Activated CD8-positive, alpha-beta memory T cell treated with anti-CD3 and anti-CD28 coated beads for 36 hours (primary cell): ENCODE measurements around the gene ST6GAL2. TPM values are rescaled to one million over a fixed set of nuclear protein-coding genes. Genes with fewer than 3 reads are reported as not detected.

Source experiments
- CTCF ChIA-PET: fragments of 350-600 bp; sonication (Branson Sonifier 250); formaldehyde crosslinking; loops from one replicate; lab custom pipeline; 2021; ENCODE audit warnings: antibody characterized with exemption; lab: Charles Lee
- POLR2A ChIA-PET: fragments of 350-600 bp; sonication (Branson Sonifier 250); formaldehyde crosslinking; loops from one replicate; lab custom pipeline; 2021; ENCODE audit warnings: antibody characterized with exemption; lab: Charles Lee
- total RNA-seq, 2 experiments: library from RNA; stranded (reverse); gene quantifications; one replicate each; pipeline ENCODE4 v1.2.3, GENCODE V29; 2021

The ST6GAL2 gene
- not detected for total RNA-seq

DNA sequence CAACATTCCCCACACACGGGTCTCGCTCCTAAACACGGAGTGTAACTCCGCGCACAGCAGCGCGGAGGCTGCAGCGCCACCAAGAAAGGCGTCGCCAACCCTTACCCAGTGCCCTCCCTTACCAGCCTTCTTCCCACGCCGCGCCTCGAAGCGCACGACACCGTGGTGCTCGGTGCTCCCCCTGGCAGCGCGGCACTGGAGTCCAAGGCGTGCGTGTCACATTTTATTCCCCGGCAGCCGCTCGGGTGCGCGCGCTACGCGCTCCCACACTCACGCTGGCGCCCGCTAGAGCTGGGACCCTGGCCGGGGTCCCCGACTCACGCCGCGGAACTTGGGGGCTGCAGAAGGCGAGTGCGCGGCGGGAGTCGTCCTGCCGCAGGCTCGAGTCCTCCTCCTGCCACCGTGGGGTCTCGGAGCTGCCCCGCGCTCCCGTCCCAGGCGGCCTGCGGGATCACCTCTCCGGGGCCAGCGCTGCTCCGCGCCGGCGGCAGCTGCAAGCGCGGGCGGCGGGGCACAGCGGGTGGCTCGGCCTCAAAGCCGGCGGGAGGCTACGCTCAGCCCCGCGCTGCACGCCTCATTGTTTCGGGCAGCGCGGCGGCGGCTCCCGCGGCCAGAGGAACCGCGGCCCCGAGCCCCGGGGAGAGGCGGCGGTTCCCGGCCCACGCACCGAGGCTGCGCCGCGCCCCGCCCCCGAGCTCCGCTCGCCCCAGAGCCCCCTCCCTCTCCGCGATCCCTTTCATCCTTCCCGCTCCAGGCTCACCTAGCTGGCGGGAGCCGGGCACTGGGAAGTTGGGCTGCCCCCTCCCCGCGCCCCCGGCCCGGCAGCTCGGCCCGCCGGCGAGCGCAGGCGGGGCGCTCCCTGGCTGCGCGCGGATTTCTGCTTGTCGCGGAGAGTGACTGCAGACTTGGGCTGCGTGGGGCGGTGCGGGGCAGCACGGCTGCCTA, at the start of gene ST6GAL2:
Gene ST6GAL2, minus strand, starts transcription at position 197 of the 945 bp plus-strand sequence. CDS start 42,190 bp downstream, outside the sequence.
- CTCF ChIA-PET = no interaction called here
- POLR2A ChIA-PET = no interaction called here

DNA sequence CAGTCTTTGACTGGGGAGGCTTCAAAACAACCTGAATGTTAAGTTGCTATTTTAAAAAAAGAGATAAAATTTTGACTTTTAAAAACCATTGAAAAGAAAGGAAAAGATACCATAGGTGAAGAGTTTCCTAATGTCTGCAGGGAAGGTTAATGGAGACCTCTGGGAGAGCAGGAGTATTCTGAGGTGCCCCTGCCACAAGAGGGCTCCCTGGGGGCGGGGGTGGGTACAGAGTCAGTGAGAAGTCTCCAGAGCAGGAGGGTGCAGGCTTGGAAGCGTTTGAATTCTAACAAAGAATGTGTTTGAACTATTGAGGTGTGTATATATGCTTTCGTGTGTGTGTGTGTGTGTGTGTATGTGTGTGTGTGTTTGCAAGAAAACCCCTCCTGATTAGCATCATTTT, 46.7 kb upstream of the ST6GAL2 start:
- POLR2A ChIA-PET = no interaction called here
- CTCF ChIA-PET = no interaction called here

GRCh38 chr2:106931717-106932335, 45.9 kb upstream of the ST6GAL2 start:
- POLR2A ChIA-PET = no interaction called here
- CTCF ChIA-PET = no interaction called here

DNA sequence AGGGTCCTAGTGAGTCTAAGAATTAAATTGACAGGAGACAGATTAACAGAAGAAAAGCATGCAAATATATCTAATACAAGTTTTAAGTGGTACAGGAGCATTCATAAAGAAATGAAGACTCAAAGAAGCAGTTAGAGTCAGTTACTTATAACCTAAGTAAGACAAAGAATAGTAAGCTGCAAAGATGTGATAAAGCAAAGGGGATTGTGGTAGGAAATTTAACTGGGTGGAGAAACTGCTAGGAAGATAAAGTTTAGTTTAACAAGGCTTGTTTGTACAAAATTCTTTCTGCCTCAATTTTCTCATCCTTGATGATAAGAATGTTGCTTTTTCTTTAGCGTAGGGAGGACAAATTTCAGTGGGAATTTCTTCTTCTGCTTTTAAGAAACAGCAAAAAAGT, 35.5 kb upstream of the ST6GAL2 start:
- ChIA-PET CTCF (no interaction called here), POLR2A (no interaction called here)

DNA sequence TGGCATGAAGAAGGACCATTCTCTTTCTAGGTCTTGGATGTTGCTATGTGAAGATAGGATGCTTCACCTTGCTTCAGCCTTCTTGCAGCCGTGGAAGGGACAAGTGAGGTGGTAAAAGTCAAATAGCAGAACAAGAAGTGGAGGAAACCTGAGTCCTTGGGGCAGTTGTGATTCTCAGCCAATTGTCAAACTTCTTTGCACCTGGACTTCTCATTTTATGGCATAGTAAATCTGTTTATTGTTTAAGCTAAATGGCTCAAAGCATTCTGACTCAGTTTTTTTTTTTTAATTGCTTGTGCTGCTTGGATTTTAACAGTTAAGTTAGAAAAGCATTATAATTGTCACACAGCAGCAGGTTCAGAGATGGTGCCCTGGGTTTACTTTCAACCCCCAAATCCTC, 33.0 kb upstream of the ST6GAL2 start:
- ChIA-PET CTCF (no interaction called here), POLR2A (no interaction called here)

- CTCF ChIA-PET = no interaction called here
- POLR2A ChIA-PET = no interaction called here
These were observed 18.3 kb upstream of the ST6GAL2 start for GRCh38 chr2:106904242-106904641.

- ChIA-PET CTCF (no interaction called here), POLR2A (no interaction called here)
These were observed 14.0 kb upstream of the ST6GAL2 start for GRCh38 chr2:106899786-106900530.

GRCh38 chr2:106894545-106894944, 8.6 kb upstream of the ST6GAL2 start:
- ChIA-PET CTCF (no interaction called here), POLR2A (no interaction called here)

DNA sequence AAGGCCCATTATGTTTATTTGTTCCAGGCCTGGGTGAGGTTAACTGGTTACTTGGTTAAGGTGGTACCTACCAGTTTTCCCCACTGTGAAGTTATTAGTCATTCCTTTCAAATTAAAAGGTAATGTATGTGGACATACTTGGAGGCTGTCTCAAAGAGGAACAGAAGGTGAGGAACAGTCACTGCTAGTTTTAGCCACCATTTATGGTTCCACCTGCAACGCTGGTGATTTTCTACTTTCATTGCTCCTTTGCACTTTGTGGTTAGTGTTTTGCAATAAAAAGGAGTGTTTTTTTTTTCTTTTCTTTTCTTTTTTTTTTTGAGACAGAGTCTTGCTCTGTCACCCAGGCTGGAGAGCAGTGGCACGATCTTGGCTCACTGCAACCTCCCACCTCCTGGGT, 6.1 kb upstream of the ST6GAL2 start:
- ChIA-PET CTCF (no interaction called here), POLR2A (no interaction called here)

GRCh38 chr2:106890606-106891005, 4.6 kb upstream of the ST6GAL2 start:
- CTCF ChIA-PET = no interaction called here
- POLR2A ChIA-PET = no interaction called here

GRCh38 chr2:106886916-106887758, 1.2 kb upstream of the ST6GAL2 start:
- ChIA-PET POLR2A (no interaction called here), CTCF (no interaction called here)

DNA sequence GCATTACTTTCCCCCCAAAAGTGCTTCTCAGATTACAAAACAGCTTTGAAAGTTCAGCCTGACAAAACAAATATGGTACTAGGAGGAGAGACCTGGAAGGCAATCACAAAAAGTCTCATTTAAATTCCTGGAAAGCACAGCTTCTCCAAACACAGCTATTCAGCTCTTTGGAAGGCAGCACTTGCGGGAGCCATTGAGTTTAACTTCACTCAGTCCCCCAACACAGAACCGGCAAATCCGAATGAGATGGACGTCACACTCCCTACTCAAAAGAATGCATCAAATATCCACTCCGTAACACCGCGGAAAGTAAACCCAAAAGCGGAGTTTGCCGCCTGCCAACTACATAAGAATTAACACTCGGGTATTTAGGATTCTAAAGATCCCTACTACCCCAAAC, 638 bp downstream of the ST6GAL2 start:
- CTCF ChIA-PET = no interaction called here

GRCh38 chr2:106882673-106883072, 3.3 kb downstream of the ST6GAL2 start:
- POLR2A ChIA-PET = no interaction called here
- CTCF ChIA-PET = no interaction called here

More for the DNA sequence above, 638 bp downstream of the ST6GAL2 start:
- POLR2A ChIA-PET = no interaction called here

DNA sequence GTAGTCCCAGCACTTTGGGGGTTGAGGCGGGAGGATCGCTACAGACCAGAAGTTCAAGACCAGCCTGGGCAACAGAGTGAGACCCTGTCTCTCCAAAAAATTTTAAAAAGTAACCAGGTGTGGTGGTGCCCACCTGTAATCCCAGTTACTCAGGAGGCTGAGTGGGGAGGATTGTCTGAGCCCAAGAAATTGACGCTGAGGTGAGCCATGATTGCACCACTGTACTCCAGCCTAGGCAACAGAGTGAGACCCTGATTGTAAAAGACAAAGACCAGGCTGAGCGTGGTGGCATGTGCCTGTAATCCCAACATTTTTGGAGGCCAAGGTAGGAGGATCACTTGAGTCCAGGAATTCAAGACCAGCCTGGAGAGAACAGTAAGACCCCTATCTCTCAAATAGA, 7.8 kb downstream of the ST6GAL2 start:
- ChIA-PET POLR2A (no interaction called here), CTCF (no interaction called here)

DNA sequence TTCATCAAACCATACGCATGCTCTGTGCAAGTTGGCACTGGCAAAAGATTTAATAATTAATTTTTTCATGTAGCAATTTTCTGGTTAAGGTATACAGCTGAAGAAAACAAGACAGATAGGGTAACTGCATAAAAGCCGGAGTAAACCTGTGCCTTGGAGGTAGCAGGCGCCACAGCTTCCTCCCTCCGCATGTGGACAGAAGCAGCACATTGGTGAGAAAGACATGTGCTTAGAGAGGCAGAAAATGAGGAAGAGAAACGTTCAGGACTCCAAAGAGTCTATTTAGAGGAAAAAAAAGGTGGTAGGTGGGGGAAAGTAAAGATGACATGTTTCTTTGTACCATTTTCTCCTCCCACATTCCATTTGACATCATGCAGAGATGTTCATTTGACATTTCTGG, 9.3 kb downstream of the ST6GAL2 start:
- ChIA-PET POLR2A (no interaction called here), CTCF (no interaction called here)

- ChIA-PET CTCF (no interaction called here), POLR2A (no interaction called here)
These were observed 16.3 kb downstream of the ST6GAL2 start for GRCh38 chr2:106869512-106870275.

DNA sequence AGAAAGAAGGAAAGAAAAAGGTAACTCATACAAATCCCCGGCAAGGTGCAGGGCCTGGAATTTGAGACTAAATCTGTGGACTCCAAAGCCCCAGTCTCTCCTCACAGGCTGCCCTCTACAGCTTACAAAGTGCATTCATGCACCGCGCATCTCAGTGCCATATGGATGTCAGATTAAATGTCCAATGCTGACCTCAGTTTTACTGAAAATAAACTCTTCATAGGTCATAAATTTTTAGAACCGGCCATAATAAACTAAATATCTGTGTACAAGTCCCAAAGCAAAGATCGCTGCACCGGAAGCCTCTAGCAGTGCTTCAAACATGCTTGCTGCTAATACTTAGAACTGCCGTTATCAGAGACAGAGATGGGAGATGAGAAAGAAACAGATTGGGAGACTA, 17.7 kb downstream of the ST6GAL2 start:
- ChIA-PET POLR2A (no interaction called here), CTCF (no interaction called here)

GRCh38 chr2:106867196-106867953, 18.6 kb downstream of the ST6GAL2 start:
- POLR2A ChIA-PET = no interaction called here

More at GRCh38 chr2:106867196-106867953, 18.6 kb downstream of the ST6GAL2 start:
- CTCF ChIA-PET = no interaction called here
